ENCODE data around the gene DLGAP1.

Gene DLGAP1

GRCh38 chr18:3452750-3453539 lies 1002.2 kb downstream of the DLGAP1 start:
- DNase-seq = no peak

- DNase-seq = no peak
Observed at GRCh38 chr18:3451989-3452749, 1002.9 kb downstream of the DLGAP1 start.

GRCh38 chr18:3451183-3451988 lies 1003.7 kb downstream of the DLGAP1 start:
- DNase-seq = no peak

- no peak for DNase-seq
Observed at GRCh38 chr18:3450799-3451182, 1004.3 kb downstream of the DLGAP1 start.

GRCh38 chr18:3450012-3450798 lies 1004.9 kb downstream of the DLGAP1 start, which contains the start of gene TGIF1:
Gene TGIF1, plus strand, starts transcription at chr18:3450172. Its CDS starts 318 bp downstream, at chr18:3450490.
- DNase-seq = no peak

- DNase-seq = no peak
Observed at GRCh38 chr18:3449512-3450011, 1005.5 kb downstream of the DLGAP1 start.

- DNase-seq = no peak
Observed at GRCh38 chr18:3448838-3449511, 1006.1 kb downstream of the DLGAP1 start.

GRCh38 chr18:3447895-3448837 lies 1006.9 kb downstream of the DLGAP1 start:
- DNase-seq = peak; percentile 87

GRCh38 chr18:3447068-3447894 lies 1007.8 kb downstream of the DLGAP1 start:
- DNase-seq = no peak
